HG03025 (cell line): ENCODE data around the gene KRT1.
"Not testable (repeated sequence)": the region's sequence is repeated elsewhere in the genome, so short reads cannot be mapped to it uniquely, and the experiment has no call there.

Experiments
- ATAC-seq: cut with Tn5 transposase; IDR thresholded peaks from one replicate; pipeline ENCODE4 v1.9.1; 2021; ENCODE audit warnings: mild to moderate bottlenecking, moderate library complexity; ENCODE audit not compliant: unreplicated experiment, low FRiP score

Gene KRT1

GRCh38 chr12:52680363-52680762 is at the start of gene KRT1:
Gene KRT1 (minus strand): TSS chr12:52680407. CDS start chr12:52680348, 59 bp downstream.
- ATAC-seq = no peak

DNA sequence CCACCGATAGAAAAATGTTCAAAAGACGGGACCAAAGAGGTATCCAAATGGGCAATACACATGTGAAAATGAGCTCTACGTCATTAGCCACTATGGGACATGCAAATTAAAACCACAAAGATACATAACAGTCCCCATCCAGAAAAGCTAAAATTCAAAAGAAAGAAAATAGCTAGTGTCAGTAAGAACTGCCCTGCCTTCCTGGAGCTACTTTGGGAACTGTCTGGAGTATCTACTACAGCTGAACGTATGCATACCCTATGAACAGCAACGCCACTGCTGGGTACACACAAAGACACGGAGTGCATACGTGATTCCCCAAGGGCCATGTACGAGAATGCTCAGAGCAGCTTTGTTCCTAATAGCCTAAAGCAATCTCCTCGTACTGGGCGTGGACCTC is 48.9 kb upstream of the KRT1 start:
- no peak for ATAC-seq

GRCh38 chr12:52728374-52728773 is 48.2 kb upstream of the KRT1 start:
- ATAC-seq = no peak

GRCh38 chr12:52727037-52727436 is 46.8 kb upstream of the KRT1 start:
- ATAC-seq = no peak

DNA sequence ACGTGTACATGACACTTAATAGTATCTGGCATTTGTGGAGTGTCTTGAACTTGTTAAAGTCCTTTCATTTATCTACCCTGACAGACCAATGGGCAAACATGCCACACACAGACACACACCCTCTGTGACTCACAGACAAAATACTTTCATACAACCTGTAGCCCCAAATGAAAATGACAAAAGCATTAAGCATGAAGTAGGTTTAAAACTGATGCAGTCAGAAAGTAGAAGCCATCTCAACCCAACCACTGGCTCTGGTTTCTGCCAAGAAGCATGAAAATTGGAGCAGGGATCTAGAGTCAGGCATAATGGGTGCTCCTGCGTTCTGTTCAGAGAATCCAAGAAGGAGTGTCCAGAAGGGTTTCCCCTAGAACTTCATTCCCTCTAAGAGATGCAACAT is 46.2 kb upstream of the KRT1 start:
- no peak for ATAC-seq

GRCh38 chr12:52724384-52724783 is 44.2 kb upstream of the KRT1 start:
- ATAC-seq = no peak

GRCh38 chr12:52722680-52723079 is 42.5 kb upstream of the KRT1 start:
- no peak for ATAC-seq

- no peak for ATAC-seq
Observed at GRCh38 chr12:52721838-52722470, 41.7 kb upstream of the KRT1 start.

DNA sequence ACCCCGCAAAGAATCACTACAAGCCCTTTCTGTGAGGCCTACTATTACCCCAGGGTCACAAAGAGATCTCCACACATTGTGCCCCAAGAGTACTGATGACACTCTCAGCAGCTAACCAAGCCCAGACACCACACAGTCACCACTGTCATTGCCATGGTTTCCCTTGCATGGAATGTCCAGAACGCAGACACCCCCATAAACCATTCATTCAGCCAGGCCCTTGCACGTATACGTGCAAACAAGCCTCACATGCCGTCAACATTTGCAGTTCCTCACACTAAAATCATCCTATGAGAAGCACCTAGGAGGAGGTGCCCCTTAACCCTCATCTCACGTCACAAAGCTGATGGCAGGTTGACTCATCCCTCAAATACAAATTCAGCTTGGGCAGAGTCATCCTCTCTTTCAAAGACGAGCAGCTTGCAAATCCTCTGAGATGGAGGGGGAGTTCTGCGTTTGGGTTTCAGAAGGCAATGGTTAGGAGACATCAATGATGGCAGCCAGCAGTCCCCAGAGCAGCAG is 40.2 kb upstream of the KRT1 start:
- ATAC-seq = no peak

- ATAC-seq = no peak
Observed at GRCh38 chr12:52716061-52716460, 35.9 kb upstream of the KRT1 start.

- no peak for ATAC-seq
Observed at GRCh38 chr12:52715416-52715815, 35.2 kb upstream of the KRT1 start.

GRCh38 chr12:52714887-52715281 is 34.7 kb upstream of the KRT1 start:
- ATAC-seq = no peak

DNA sequence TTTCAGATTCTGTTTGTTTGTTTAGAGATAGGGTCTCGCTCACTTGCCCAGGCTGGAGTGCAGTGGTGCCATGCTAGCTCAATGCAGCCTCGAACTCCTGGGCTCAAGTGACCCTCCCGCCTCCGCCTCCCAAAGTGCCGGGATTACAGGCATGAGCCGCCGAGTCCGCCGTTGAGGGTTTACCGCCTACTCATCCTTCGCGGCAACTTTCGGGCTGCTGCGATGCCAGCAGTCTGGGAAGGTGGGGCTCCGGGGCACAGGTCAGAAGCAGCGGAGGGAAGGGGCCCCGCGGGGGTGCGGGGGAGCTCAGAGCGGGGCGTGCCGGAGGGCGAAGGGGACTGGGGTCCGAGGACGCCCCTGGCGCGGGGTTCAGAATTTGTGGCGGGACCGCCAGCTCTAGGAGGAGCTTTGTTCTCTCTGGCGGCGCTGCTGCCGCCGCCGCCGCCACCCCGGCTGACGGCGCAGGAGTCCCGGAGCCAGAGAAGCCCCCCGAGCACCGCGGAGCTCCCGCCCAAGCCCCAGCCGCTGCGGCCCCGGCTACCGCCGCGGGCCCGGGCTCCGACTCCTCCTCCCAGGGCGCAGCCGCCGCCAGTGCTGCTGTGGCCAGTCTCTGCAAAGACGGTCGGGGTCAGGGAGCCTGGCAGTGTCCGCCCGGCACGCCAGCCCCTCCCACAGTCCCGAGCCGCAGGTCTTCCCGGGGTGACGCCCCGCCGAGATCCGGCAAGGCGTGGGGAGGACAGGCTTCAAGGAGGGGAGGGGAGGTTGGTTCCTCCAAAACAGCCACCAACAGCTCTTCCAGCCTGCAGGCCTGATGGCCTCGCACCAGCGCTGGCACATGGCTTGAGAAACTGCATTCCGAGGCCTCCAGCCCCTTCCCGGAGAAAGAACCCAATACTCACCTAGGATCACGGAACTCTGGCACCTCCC is 34.0 kb upstream of the KRT1 start:
- ATAC-seq = no peak

GRCh38 chr12:52712122-52712521 is 31.9 kb upstream of the KRT1 start:
- ATAC-seq = not testable (repeated sequence)

- ATAC-seq = no peak
Observed at GRCh38 chr12:52710730-52711129, 30.5 kb upstream of the KRT1 start.

DNA sequence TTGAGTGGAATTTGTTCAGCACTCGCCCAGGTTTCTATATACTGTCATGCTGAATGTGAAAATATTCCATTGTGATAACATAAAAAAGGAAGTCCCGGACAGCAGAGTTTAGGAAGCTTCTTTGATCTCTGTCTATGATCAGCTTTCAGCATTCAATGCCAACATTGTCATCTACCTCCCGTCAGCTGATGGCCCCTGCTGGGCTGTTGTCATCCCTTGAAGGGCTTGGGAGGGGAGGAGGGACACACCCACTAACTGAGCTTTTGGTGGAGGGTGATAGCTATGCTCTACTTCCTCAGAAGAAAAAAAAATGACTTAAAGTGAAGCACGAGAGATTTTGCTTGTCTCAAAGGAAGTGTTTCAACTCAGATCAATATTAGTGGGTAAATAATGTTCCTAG is 27.8 kb upstream of the KRT1 start:
- ATAC-seq = no peak

GRCh38 chr12:52704464-52704863 is 24.3 kb upstream of the KRT1 start:
- no peak for ATAC-seq

GRCh38 chr12:52703878-52704277 is 23.7 kb upstream of the KRT1 start:
- ATAC-seq = no peak

- ATAC-seq = no peak
Observed at GRCh38 chr12:52703424-52703823, 23.2 kb upstream of the KRT1 start, which contains the start of gene KRT77. Gene KRT77 (minus strand): TSS chr12:52703524. CDS start chr12:52703434, 90 bp downstream.

DNA sequence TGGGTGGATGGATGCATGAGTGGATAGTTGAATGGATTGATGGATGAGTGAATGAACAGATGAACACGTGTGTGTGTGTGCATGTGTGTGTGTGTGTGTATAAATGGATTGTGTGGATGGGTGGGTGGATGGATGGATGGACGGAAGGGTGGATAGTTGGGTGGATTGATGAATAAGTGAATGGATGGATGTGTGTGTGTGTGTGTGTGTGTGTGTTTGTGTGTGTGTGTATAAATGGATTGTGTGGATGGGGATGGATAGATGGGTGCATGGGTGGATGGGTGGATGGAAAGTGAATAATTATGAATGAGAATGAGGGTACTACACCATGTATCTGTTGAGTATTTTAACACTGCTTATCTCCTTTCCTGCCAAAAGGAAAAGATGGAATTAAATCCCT is 22.1 kb upstream of the KRT1 start:
- no peak for ATAC-seq

GRCh38 chr12:52701281-52701680 is 21.1 kb upstream of the KRT1 start:
- no peak for ATAC-seq

- ATAC-seq = no peak
Observed at GRCh38 chr12:52699960-52700359, 19.8 kb upstream of the KRT1 start.
